Lung (tissue), 12 donors: ENCODE data around the gene CNTRL. TPM values are rescaled to one million over a fixed set of nuclear protein-coding genes. Genes with fewer than 3 reads are reported as not detected.

Source experiments
- ATAC-seq: fragments of 200-7000 bp; cut with Tn5 transposase; one replicate; pipeline ENCODE4 v1.9.1; 2020; ENCODE audit warnings: moderate number of reproducible peaks; ENCODE audit not compliant: insufficient read depth, low FRiP score
- DNase-seq, 3 donors: peaks; one replicate each; pipeline ENCODE4 v3.0.0-alpha.2; 2013 to 2017
- H3K27ac ChIP-seq, 2 donors: one replicate each; pipeline ENCODE4 v1.5.1; 2013; ENCODE audit warnings: mild to moderate bottlenecking in 2 of 2, moderate library complexity in 2 of 2, control low read depth in 1 of 2, inconsistent platforms in 1 of 2, low read depth in 1 of 2, low read length in 1 of 2
- H3K27me3 ChIP-seq, 3 donors: one replicate each; pipeline ENCODE4 v1.5.1; 2013; ENCODE audit warnings: low read length in 2 of 3; ENCODE audit not compliant: control insufficient read depth in 3 of 3, insufficient read depth in 3 of 3
- H3K36me3 ChIP-seq, 4 donors: one replicate each; pipeline ENCODE4 v1.5.1; 2013; ENCODE audit warnings: low read length in 4 of 4, mild to moderate bottlenecking in 1 of 4, moderate library complexity in 1 of 4; ENCODE audit not compliant: control insufficient read depth in 4 of 4, insufficient read depth in 4 of 4
- H3K4me1 ChIP-seq, 5 donors: one replicate each; pipeline ENCODE4 v1.5.1; 2013; ENCODE audit warnings: low read length in 5 of 5, mild to moderate bottlenecking in 2 of 5, moderate library complexity in 1 of 5; ENCODE audit not compliant: control insufficient read depth in 5 of 5, insufficient read depth in 5 of 5
- H3K4me3 ChIP-seq: one replicate; pipeline ENCODE4 v1.5.1; 2013; ENCODE audit warnings: mild to moderate bottlenecking, control low read depth, moderate library complexity
- H3K9ac ChIP-seq, 2 donors: one replicate each; pipeline ENCODE4 v1.5.1; 2013; ENCODE audit warnings: low read length in 2 of 2, control low read depth in 1 of 2; ENCODE audit not compliant: insufficient read depth in 1 of 2
- H3K9me3 ChIP-seq, 4 donors: one replicate each; pipeline ENCODE4 v1.5.1; 2013; ENCODE audit warnings: low read length in 3 of 4, mild to moderate bottlenecking in 1 of 4, moderate library complexity in 1 of 4; ENCODE audit not compliant: control insufficient read depth in 4 of 4, insufficient read depth in 3 of 4
- CTCF ChIP-seq: IDR thresholded peaks from 2 replicates; pipeline ENCODE4 v1.5.1; 2012; ENCODE audit warnings: mild to moderate bottlenecking; ENCODE audit errors: control extremely low read depth, extremely low read depth
- WGBS, 2 donors: extraction: QIAGEN DNeasy Blood & Tissue Kit; methylation state at CpG; one replicate each; pipeline ENCODE4 v1.1.7; 2013; 5-methylcytosine and 5-hydroxymethylcytosine counted together
- polyA plus RNA-seq, 2 donors: library from polyadenylated mRNA; stranded (reverse); fragments of 200-250 nt; gene quantifications; one replicate each; pipeline ENCODE4 v1.2.1, GENCODE V29; 2013
- total RNA-seq, 2 donors: library from RNA; depleted of rRNA in 1 of 2; stranded (reverse); fragments of >200 nt in 1 of 2; gene quantifications; one replicate each; pipeline ENCODE4 v1.2.1, GENCODE V29; 2014 to 2021
- donor health status: control.
- donor health status: control.
- donor health status: Bipolar disorder and iron deficiency.
- donor health status: healthy.
- donor health status: DM: yes; HTN: yes; CAD: no.

Gene CNTRL
- total and polyA plus RNA-seq, 4 donors = 9.5 to 42.9 (median 18.3) TPM

- Histone ChIP-seq H3K9me3 (no peaks in the 10 kb centered on the region), H3K9ac (no peak overlapping the region), H3K4me3 (no peak overlapping the region), H3K27me3 (no peaks in the 10 kb centered on the region), H3K27ac (no peak overlapping the region), H3K36me3 (peaks cover 0 to 7% (median 0%) of the 10 kb centered on the region in 4 donors), H3K4me1 (peaks cover 0 to 12% (median 2%) of the 10 kb centered on the region in 5 donors)
- WGBS, 2 donors = 77 to 83% methylated on average over 2 of the region's 2 CpGs
- ATAC-seq (no peak), DNase-seq (no peak)
- TF ChIP-seq CTCF = no peak
These were observed 45.6 kb downstream of the CNTRL start for GRCh38 chr9:121120386-121120785.

- H3K9me3 ChIP-seq = no peaks in the 10 kb centered on the region
- 0% methylated on average over 17 of the region's 17 CpGs for WGBS, 2 donors
- H3K27me3 ChIP-seq = no peaks in the 10 kb centered on the region
- peak overlapping the region in 1 of 2 donors; percentile 45 for H3K27ac ChIP-seq
- peak; percentile 98 to 99 (median 98) for DNase-seq
- no peak overlapping the region for H3K4me3 ChIP-seq
- ATAC-seq = peak; percentile 100
- peaks cover 0 to 7% (median 1%) of the 10 kb centered on the region in 4 donors for H3K36me3 ChIP-seq
- no peak for TF ChIP-seq CTCF
- peak overlapping the region; percentile 42 to 92 for H3K9ac ChIP-seq
- peaks cover 0 to 16% (median 2%) of the 10 kb centered on the region in 5 donors for H3K4me1 ChIP-seq
These were observed 46.9 kb downstream of the CNTRL start for GRCh38 chr9:121121582-121122087.

GRCh38 chr9:121122246-121123032 lies 47.7 kb downstream of the CNTRL start:
- H3K9me3 ChIP-seq = no peaks in the 10 kb centered on the region
- H3K27ac ChIP-seq = no peak overlapping the region
- H3K27me3 ChIP-seq = no peaks in the 10 kb centered on the region
- H3K4me3 ChIP-seq = no peak overlapping the region
- ATAC-seq (no peak), DNase-seq (peak in 1 of 3 donors; percentile 52)
- H3K9ac ChIP-seq = peak overlapping the region; percentile 42 to 92
- TF ChIP-seq CTCF = no peak
- H3K4me1 ChIP-seq = peaks cover 0 to 16% (median 2%) of the 10 kb centered on the region in 5 donors
- 22 to 37% methylated on average over 5 of the region's 5 CpGs for WGBS, 2 donors
- H3K36me3 ChIP-seq = peaks cover 0 to 10% (median 5%) of the 10 kb centered on the region in 4 donors
